ENCODE measurements around the gene IMPACT. TPM values are rescaled to one million over a fixed set of nuclear protein-coding genes. Genes with fewer than 3 reads are reported as not detected.

The IMPACT gene
- total and polyA plus RNA-seq, 4 donors: 8.3 to 13.6 (median 11.4) TPM

DNA sequence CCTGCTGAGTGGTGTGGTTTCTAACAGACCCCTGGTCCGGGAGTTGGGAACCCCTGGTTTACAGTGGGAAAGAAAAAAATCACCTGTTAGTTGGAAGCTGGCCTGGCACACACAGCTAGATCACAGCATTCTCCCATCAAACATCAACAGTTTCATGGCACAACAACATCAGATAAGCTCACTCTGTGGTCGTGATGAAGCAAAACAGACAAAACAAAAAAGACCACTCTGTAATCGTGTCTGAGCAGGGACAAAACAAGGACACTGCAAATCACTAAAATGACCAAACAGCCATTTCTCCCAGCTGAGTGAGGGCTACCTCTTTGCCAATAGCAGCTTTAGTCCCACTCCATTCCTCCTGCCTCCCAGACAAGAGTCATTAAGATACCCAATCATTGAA lies 9.0 kb upstream of the IMPACT start (continued):
- TF ChIP-seq, protein P1, sequence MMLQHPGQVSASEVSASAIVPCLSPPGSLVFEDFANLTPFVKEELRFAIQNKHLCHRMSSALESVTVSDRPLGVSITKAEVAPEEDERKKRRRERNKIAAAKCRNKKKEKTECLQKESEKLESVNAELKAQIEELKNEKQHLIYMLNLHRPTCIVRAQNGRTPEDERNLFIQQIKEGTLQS (IDR thresholded peaks at IDR 0.05): no peak
- TF ChIP-seq FOXA1 (IDR thresholded peaks at IDR 0.05) (no peak), TAF1 (conservative IDR thresholded peaks at IDR 0.05) (no peak), SP1 (IDR thresholded peaks at IDR 0.05) (no peak), JUND (IDR thresholded peaks at IDR 0.05) (no peak)
- TF ChIP-seq, protein P2, sequence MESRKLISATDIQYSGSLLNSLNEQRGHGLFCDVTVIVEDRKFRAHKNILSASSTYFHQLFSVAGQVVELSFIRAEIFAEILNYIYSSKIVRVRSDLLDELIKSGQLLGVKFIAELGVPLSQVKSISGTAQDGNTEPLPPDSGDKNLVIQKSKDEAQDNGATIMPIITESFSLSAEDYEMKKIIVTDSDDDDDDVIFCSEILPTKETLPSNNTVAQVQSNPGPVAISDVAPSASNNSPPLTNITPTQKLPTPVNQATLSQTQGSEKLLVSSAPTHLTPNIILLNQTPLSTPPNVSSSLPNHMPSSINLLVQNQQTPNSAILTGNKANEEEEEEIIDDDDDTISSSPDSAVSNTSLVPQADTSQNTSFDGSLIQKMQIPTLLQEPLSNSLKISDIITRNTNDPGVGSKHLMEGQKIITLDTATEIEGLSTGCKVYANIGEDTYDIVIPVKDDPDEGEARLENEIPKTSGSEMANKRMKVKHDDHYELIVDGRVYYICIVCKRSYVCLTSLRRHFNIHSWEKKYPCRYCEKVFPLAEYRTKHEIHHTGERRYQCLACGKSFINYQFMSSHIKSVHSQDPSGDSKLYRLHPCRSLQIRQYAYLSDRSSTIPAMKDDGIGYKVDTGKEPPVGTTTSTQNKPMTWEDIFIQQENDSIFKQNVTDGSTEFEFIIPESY (IDR thresholded peaks at IDR 0.05): no peak

DNA sequence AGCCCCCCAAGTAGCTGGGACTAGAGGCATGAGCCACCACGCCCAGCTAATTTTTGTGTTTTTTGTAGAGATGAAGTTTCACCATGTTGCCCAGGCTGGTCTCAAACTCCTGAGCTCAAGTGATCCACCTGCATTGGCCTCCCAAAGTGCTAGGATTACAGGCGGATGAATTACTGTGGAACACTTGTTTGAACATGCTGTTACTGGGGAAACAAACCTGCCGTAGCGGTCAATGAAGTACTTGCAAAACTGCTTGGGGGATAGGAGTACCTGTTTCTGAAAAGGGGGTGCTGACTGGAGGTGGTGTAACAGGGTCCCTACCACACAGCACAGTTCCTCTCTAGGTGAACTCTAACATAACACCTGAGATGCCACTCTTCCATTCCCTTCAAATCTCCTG lies 5.9 kb upstream of the IMPACT start:
- peaks cover 0 to 3% (median 2%) of the 10 kb centered on the region in 4 donors for H3K9me3 ChIP-seq (ENCODE audit: control insufficient read depth in 4 of 4, low read length in 3 of 4)
- 86% methylated on average over 4 of the region's 4 CpGs for WGBS
- no peak overlapping the region for H3K27ac ChIP-seq (ENCODE audit: low read depth in 1 of 2, low read length in 2 of 2)
- peaks cover under 1 to 6% (median 3%) of the 10 kb centered on the region in 4 donors for H3K27me3 ChIP-seq (ENCODE audit: control insufficient read depth in 4 of 4, insufficient read depth in 4 of 4, low read length in 3 of 4)
- no peaks in the 10 kb centered on the region for H3K36me3 ChIP-seq (ENCODE audit: control insufficient read depth in 4 of 4, insufficient read depth in 3 of 4, low read depth in 1 of 4, low read length in 3 of 4)
- no peak for DNase-seq (ENCODE audit: low spot score)
- no peak overlapping the region for H3K9ac ChIP-seq (ENCODE audit: low read depth in 1 of 2, low read length in 2 of 2)
- TF ChIP-seq TAF1 (conservative IDR thresholded peaks at IDR 0.05) (no peak), HNF4A (conservative IDR thresholded peaks at IDR 0.05) (no peak), HNF4G (IDR thresholded peaks at IDR 0.05) (no peak), RAD21 (IDR thresholded peaks at IDR 0.05) (no peak), GABPA (IDR thresholded peaks at IDR 0.05 in 1 of 2, conservative IDR thresholded peaks at IDR 0.05 in 1 of 2) (no peak), NR2F2 (IDR thresholded peaks at IDR 0.05) (no peak), YY1 (IDR thresholded peaks at IDR 0.05) (no peak), JUND (IDR thresholded peaks at IDR 0.05) (no peak), FOXA2 (IDR thresholded peaks at IDR 0.05) (no peak), SP1 (IDR thresholded peaks at IDR 0.05) (no peak), EGR1 (IDR thresholded peaks at IDR 0.05; ENCODE audit: low read depth in 2 of 2) (no peak), FOXA1 (IDR thresholded peaks at IDR 0.05) (no peak), RXRA (IDR thresholded peaks at IDR 0.05) (no peak)
- TF ChIP-seq, protein P3, sequence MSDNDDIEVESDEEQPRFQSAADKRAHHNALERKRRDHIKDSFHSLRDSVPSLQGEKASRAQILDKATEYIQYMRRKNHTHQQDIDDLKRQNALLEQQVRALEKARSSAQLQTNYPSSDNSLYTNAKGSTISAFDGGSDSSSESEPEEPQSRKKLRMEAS (IDR thresholded peaks at IDR 0.05): no peak
- TF ChIP-seq, protein P4, sequence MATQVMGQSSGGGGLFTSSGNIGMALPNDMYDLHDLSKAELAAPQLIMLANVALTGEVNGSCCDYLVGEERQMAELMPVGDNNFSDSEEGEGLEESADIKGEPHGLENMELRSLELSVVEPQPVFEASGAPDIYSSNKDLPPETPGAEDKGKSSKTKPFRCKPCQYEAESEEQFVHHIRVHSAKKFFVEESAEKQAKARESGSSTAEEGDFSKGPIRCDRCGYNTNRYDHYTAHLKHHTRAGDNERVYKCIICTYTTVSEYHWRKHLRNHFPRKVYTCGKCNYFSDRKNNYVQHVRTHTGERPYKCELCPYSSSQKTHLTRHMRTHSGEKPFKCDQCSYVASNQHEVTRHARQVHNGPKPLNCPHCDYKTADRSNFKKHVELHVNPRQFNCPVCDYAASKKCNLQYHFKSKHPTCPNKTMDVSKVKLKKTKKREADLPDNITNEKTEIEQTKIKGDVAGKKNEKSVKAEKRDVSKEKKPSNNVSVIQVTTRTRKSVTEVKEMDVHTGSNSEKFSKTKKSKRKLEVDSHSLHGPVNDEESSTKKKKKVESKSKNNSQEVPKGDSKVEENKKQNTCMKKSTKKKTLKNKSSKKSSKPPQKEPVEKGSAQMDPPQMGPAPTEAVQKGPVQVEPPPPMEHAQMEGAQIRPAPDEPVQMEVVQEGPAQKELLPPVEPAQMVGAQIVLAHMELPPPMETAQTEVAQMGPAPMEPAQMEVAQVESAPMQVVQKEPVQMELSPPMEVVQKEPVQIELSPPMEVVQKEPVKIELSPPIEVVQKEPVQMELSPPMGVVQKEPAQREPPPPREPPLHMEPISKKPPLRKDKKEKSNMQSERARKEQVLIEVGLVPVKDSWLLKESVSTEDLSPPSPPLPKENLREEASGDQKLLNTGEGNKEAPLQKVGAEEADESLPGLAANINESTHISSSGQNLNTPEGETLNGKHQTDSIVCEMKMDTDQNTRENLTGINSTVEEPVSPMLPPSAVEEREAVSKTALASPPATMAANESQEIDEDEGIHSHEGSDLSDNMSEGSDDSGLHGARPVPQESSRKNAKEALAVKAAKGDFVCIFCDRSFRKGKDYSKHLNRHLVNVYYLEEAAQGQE (IDR thresholded peaks at IDR 0.05): no peak
- TF ChIP-seq, protein P5, sequence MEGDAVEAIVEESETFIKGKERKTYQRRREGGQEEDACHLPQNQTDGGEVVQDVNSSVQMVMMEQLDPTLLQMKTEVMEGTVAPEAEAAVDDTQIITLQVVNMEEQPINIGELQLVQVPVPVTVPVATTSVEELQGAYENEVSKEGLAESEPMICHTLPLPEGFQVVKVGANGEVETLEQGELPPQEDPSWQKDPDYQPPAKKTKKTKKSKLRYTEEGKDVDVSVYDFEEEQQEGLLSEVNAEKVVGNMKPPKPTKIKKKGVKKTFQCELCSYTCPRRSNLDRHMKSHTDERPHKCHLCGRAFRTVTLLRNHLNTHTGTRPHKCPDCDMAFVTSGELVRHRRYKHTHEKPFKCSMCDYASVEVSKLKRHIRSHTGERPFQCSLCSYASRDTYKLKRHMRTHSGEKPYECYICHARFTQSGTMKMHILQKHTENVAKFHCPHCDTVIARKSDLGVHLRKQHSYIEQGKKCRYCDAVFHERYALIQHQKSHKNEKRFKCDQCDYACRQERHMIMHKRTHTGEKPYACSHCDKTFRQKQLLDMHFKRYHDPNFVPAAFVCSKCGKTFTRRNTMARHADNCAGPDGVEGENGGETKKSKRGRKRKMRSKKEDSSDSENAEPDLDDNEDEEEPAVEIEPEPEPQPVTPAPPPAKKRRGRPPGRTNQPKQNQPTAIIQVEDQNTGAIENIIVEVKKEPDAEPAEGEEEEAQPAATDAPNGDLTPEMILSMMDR (IDR thresholded peaks at IDR 0.05; ENCODE audit: low read depth, low read length, missing input control): no peak
- TF ChIP-seq, protein P1 (IDR thresholded peaks at IDR 0.05): no peak
- TF ChIP-seq, protein P2 (IDR thresholded peaks at IDR 0.05): no peak
- no peak overlapping the region for H3K4me3 ChIP-seq (ENCODE audit: low read depth in 1 of 3, low read length in 3 of 3)
- no peaks in the 10 kb centered on the region for H3K4me1 ChIP-seq (ENCODE audit: control insufficient read depth in 4 of 4, insufficient read depth in 4 of 4, low read length in 3 of 4)
